GM18499 (cell line): ENCODE results near the gene KIAA0408.
"Not testable (repeated sequence)": the region's sequence is repeated elsewhere in the genome, so short reads cannot be mapped to it uniquely, and the experiment has no call there.

Experiments used
- ATAC-seq: cut with Tn5 transposase; IDR thresholded peaks from one replicate; pipeline ENCODE4 v1.9.1; 2021; ENCODE audit warnings: moderate number of reproducible peaks; ENCODE audit not compliant: insufficient read depth, unreplicated experiment

KIAA0408 gene

GRCh38 chr6:127464161-127464880 is 5.1 kb upstream of the KIAA0408 start:
- no peak for ATAC-seq

GRCh38 chr6:127463056-127463455 is 3.9 kb upstream of the KIAA0408 start:
- no peak for ATAC-seq

- ATAC-seq = no peak
These were observed 3.2 kb upstream of the KIAA0408 start for GRCh38 chr6:127462376-127462775.

- no peak for ATAC-seq
These were observed 1.3 kb upstream of the KIAA0408 start for GRCh38 chr6:127460465-127460864.

- ATAC-seq = no peak
These were observed 372 bp downstream of the KIAA0408 start for GRCh38 chr6:127458817-127459216.

- ATAC-seq = no peak
These were observed 967 bp downstream of the KIAA0408 start for GRCh38 chr6:127458222-127458621.

- no peak for ATAC-seq
These were observed 1.6 kb downstream of the KIAA0408 start for GRCh38 chr6:127457456-127458064.

- no peak for ATAC-seq
These were observed 2.7 kb downstream of the KIAA0408 start for GRCh38 chr6:127456465-127456864.

- ATAC-seq = no peak
These were observed 5.2 kb downstream of the KIAA0408 start for GRCh38 chr6:127453845-127454619.

- ATAC-seq = no peak
These were observed 6.4 kb downstream of the KIAA0408 start for GRCh38 chr6:127452803-127453202.

- no peak for ATAC-seq
These were observed 7.8 kb downstream of the KIAA0408 start for GRCh38 chr6:127451388-127451787.

- no peak for ATAC-seq
These were observed 11.4 kb downstream of the KIAA0408 start for GRCh38 chr6:127447780-127448179.

GRCh38 chr6:127446356-127446755 is 12.8 kb downstream of the KIAA0408 start:
- no peak for ATAC-seq

- ATAC-seq = no peak
These were observed 17.3 kb downstream of the KIAA0408 start for GRCh38 chr6:127441881-127442280.

GRCh38 chr6:127439718-127440117 is 19.5 kb downstream of the KIAA0408 start:
- ATAC-seq = no peak

GRCh38 chr6:127436578-127437110 is 22.5 kb downstream of the KIAA0408 start:
- ATAC-seq = no peak

- no peak for ATAC-seq
These were observed 23.5 kb downstream of the KIAA0408 start for GRCh38 chr6:127435626-127436220.

GRCh38 chr6:127434651-127435050 is 24.5 kb downstream of the KIAA0408 start:
- ATAC-seq = no peak

GRCh38 chr6:127428562-127428961 is 30.6 kb downstream of the KIAA0408 start:
- not testable (repeated sequence) for ATAC-seq

- no peak for ATAC-seq
These were observed 35.3 kb downstream of the KIAA0408 start for GRCh38 chr6:127423921-127424320.

- ATAC-seq = not testable (repeated sequence)
These were observed 38.0 kb downstream of the KIAA0408 start for GRCh38 chr6:127421164-127421563.
